Inferior parietal cortex (tissue), 1 donor: ENCODE measurements around the gene SBNO2.

Experiments used
- DNase-seq: peaks from one replicate; pipeline ENCODE4 v3.0.0-alpha.2; 2016; ENCODE audit errors: extremely low spot score

The SBNO2 gene

DNA sequence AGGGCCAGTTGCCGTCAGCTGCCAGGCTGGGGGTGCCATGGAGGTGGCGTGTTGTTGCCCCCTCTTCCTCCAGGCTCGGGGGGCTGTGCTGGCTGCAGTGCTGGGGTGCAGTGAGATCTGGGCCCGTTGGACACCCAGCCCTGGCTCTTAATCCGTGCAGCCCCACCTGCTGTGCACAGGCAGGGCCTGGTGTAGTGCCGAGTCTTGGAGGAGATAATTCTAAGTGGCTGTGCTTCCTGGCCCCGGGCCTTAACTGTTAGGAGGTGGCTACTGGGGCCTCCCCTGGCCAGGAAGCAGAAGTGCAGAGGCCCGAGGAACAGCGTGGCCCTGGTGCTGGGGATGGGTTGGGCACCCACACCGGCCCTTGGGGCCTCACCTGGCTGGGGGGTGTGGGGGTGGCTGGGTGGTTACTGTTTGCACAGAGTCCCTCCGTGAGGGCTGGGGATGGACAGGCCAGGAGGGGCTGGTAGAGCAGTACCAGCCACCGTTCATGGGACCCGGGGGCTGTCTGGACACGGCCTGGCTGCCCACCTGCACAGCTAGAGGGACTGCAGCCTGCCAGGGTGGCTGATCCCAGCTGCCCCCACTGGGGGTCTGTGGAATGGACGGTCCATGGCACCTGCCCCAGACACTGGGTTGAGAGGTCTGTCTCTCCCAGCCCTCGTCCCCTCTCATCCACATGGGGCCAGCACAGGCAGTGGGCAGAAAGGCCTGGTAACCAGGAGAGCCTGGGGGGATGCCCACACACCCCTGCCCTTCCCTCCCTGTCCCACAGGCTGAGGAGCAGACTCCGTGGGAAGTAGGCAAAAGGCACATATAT lies 67.0 kb downstream of the SBNO2 start:
- DNase-seq: no peak

DNA sequence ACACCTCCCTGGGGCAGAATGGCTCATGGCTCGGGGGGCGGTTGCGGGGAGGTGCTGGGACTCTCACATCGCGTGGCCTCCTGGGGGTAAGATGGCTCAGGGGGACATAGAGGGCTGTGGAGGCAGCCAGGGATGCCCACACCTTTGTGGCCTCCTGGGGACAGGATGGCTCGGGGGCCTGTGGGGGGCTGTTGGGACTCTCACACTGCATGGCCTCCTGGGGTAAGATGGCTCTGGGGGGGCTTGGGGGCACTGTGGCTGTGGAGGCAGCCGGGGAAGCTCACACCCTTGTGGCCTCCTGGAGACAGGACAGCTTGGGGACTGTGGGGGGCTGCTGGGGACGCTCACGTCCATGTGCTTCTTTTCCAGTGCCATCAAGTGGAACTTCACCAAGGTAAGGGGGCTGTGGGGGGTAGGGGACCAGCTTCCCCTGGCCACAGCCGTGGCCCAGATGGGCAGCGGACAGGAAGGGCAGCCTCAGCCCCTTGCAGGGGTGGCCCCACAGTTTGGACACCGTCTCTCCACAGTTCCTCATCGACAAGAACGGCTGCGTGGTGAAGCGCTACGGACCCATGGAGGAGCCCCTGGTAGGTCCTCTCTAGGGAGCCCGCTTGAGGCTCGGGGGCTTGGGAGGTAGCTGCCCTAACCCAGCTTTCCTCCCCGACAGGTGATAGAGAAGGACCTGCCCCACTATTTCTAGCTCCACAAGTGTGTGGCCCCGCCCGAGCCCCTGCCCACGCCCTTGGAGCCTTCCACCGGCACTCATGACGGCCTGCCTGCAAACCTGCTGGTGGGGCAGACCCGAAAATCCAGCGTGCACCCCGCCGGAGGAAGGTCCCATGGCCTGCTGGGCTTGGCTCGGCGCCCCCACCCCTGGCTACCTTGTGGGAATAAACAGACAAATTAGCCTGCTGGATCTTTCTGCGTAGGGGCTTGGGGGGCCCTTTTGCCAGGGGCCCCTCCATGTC lies 67.9 kb downstream of the SBNO2 start:
- no peak for DNase-seq

- no peak for DNase-seq
Measured at GRCh38 chr19:1105008-1105872, 68.8 kb downstream of the SBNO2 start.

DNA sequence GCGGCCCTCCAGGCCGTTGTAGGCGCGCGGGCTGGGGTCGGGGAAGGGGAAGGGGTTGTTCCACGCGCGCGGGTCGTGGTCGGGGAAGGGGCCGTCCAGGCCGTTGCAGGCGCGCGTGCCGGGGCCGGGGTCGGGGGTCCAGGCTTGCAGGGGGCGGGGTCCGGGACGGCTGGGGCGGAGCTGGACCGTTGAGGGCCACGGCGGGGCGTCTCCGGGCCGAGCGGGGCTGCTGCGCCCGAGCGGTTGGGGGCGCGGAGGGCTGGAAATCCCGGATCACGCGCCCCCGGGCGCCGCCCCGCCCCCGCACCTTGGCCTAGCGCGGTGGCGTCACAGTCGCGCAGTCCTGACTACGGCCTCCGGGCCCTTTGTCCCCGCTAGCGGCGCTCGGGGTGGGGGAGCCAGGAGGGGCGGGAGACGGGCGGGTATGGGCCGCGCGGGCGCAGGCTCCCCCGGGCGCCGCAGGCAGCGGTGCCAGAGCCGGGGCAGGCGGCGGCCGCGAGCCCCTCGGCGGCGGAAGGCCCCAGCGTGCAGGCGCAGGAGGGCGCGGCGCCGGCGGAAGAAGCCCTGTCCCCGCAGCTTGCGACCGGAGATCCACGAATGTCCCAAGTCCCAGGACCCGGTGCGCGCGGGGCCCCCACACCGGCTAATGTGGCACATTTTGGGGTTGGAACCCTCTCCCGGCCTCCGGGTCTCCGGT lies 69.6 kb downstream of the SBNO2 start:
- peak; percentile 44 for DNase-seq

GRCh38 chr19:1103708-1104310 lies 70.3 kb downstream of the SBNO2 start, which contains the start of gene GPX4:
TSS of gene GPX4 (plus strand) at chr19:1103994. CDS start at chr19:1104044, 50 bp downstream.
- peak; percentile 99 for DNase-seq

- DNase-seq: no peak
Measured at GRCh38 chr19:1103132-1103707, 70.8 kb downstream of the SBNO2 start.

DNA sequence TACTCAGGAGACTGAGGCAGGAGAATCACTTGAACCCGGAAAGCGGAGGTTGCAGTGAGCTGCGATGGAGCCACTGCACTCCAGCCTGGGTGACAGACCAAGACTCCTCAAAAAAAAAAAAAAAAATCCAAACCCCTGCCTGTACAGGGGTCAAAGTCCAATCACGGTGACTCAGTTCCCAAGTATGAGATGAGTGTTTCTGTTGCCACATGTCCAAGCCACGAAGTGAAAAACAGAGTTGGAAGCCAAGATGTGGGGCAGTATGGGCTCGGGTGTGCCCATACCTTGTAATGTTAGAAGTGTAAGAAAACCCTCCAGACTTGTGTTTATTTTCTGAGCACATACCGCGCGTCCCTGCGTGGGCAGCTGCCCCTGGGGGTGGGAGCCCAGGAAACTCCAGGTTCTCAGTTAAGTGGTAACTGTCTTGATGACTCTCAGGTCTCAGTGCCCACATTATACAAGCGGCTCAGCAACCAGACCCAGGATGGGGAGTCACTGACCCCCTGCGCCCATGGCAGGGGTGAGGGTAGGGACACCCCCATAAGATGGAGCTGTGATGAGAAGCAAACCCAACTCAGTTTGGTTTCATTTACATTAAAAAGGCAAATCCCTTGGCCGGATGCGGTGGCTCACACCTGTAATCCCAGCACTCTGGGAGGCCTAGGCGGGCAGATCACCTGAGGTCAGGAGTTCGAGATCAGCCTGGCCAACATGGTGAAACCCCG lies 71.5 kb downstream of the SBNO2 start:
- no peak for DNase-seq

DNA sequence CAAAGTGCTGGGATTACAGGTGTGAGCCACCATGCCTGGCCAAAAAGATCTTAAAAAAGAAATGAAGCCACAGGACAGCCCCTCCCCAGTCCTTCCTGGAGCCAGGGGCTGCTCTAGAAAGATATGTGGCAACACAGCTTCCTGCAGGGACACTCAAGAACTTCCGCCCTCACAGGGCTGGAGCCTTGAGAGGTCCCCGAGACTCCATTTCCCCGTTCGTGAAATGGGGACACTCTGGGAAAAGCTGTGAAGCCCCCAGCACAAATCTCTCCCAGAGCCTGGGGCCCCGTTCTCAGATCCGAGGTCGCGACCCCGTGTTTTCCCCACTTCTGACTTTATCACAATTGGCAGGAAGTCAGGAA lies 72.8 kb downstream of the SBNO2 start:
- DNase-seq: no peak

DNA sequence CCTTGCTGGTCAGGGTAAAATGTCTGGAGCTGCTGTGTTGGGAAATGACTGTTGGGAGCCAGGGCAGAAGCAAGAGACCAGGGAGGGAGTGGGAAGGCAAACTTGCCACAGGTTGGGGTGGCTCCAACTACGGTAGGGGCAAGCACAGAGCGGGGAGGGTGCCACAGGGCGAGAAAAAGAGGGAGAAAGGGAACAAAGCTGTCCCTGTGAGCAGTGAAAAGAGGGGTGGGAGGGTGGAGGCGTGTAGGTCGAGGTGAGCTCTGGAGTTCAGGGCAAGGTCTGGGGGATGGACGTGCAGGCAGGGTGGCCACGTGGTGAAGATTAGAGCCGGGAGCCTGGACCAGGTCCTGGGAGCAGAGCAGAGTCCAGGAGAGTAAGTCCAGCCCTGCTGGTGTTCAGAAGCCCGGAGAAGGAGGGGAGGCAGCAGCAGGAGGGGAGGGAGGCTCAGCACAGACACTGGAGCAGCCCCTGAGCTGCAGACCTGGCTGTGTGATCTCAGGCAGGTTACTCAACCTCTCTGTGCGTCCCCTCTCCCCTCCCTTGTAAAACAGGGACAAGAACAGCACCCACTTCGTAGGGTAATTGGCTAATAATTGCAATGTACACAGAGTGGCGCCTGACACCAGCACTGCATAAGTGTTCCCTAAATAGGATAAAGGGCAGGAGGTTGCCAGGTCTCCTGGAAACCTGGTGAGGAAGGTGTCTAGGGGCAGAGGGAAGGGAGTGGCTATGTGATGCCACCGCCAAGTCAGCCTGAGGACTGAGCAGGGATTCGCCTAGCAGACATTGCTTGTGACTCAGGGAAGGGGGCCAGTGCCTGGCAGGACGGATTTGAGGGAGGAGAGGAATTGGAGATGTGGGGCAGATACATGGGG lies 75.7 kb downstream of the SBNO2 start:
- DNase-seq: no peak

DNA sequence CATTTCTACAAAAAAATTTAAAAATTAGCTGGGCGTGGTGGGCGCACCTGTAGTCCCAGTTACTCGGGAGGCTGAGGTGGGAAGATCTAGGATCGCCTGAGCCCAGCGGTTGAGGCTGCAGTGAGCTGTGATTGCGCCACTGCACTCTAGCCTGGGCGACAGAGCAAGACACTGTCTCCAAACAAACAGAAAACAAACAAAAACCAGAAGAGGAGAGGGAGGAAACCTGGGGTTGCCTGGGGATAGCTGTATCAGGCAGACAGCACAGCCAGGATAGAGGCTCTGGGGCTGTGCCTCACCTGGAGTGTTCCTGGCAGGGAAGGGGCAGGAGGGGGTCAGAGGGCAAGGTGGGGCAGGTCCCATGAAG lies 76.3 kb downstream of the SBNO2 start:
- no peak for DNase-seq

- peak; percentile 98 for DNase-seq
Measured at GRCh38 chr19:1094978-1095701, 78.9 kb downstream of the SBNO2 start, which contains the start of gene POLR2E. TSS of gene POLR2E (minus strand) at chr19:1095375. CDS start at chr19:1095315, 60 bp downstream.

GRCh38 chr19:1094655-1094977 lies 79.5 kb downstream of the SBNO2 start:
- no peak for DNase-seq

DNA sequence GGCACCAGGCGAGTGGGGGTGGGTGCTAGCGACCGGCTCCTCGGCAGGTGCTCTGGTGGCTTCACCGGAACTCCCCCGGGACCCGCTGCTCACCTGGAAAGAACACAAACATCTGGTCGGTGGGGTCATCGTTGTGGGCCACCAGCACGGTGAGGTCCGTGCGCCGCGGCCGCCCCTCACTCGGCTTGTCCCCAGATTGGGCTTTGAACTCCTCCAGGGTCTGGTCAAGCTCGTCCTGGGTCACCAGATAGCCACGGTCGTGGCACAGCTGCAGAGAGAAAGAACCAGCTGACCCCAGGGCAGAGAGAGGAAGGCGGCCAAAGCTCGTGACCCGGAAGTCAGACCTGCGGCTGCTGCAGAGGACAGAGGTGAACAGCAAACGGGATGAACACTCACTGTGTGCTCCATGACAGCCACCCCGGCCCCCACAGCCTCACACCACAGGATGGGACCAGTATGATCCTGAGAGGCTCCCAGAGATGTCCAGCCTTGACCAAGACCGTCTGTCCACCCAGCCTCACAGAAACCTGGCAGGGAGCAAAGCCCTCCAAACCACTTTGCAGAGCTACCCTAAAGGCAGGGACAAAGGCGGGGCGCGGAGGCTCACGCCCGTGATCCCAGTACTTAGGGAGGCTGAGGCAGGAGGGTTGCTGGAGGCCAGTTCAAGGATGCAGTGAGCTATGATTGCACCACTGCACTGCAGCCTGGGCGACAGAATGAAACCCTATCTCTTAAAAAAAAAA lies 80.1 kb downstream of the SBNO2 start:
- DNase-seq: no peak

DNA sequence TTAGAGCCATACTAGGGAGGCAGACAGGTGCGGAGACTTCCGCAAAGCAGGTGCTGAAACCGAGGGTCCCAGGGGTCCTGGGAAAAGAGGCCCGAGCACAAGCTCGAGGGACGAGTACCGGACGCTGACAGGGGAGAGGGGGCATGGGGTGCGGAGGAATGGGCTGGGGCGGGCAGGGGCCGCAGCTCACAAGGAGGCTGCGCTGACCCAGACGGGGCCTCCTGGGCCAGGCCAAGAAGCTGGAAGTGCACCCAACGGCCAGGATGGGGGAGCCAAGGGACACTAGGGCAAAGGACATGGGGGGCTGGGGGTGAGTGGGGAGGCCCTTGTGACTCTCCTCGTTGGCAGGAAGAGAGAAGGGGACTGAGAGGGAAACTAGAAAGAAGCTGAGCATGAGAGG lies 80.7 kb downstream of the SBNO2 start:
- no peak for DNase-seq

GRCh38 chr19:1091544-1092175 lies 82.4 kb downstream of the SBNO2 start:
- DNase-seq: no peak

DNA sequence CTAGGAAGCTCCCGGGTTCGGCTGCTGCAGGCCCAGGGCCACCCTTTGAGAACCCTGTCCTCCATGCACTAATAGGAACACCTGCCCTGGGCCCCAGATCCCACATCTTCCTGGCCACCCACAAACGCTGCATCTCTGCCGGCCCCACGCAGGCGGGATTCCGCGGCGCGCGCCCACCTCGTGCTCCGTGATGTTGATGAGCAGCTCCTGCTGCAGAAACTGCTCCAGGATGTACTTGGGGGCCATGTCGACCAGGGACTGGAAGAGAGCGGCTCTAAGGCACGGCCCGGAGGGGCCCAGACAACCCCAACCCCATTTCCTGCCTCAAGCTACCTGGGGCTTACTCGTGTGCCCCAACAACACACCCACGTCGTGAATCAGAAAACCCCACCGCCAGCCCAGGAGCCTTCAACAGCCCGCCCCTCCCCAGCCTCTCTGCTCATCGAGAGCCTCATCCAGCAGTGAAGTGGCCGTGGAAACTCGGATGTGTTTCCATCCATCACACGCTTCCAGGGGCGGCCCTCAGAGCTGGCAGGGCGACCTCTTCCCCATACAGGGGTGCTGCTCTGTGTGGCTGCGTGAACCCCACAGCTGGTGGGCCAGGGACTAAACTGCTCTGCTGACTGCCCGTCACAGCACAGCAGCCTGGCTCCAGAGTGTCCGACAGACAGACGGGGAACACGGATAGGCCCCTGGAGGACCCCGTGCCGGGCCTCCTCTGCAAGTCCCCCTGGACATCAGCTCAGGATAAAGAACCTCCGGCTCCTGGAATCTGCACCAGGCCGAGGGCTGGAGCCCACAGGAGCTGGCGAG lies 83.1 kb downstream of the SBNO2 start:
- no peak for DNase-seq
